Stimulated activated CD8-positive, alpha-beta memory T cell treated with anti-CD3 and anti-CD28 coated beads, Interleukin-15, amount 100 ng/mL, for 24 hours (primary cell): ENCODE results near the gene SKA2.
"Not testable (repeated sequence)": the region's sequence is repeated elsewhere in the genome, so short reads cannot be mapped to it uniquely, and the experiment has no call there.

ENCODE experiments used
- DNase-seq: peaks from one replicate; pipeline ENCODE4 v3.0.0-alpha.2; 2020; ENCODE audit warnings: low read depth

SKA2 gene

GRCh38 chr17:59151591-59151990 lies 3.4 kb downstream of the SKA2 start:
- DNase-seq = no peak

GRCh38 chr17:59151006-59151405 lies 4.0 kb downstream of the SKA2 start:
- no peak for DNase-seq

GRCh38 chr17:59149841-59150511 lies 5.0 kb downstream of the SKA2 start:
- DNase-seq = no peak

- no peak for DNase-seq
Measured at GRCh38 chr17:59149051-59149450, 5.9 kb downstream of the SKA2 start.

GRCh38 chr17:59145571-59146096 lies 9.4 kb downstream of the SKA2 start:
- no peak for DNase-seq

- no peak for DNase-seq
Measured at GRCh38 chr17:59141860-59142259, 13.1 kb downstream of the SKA2 start.

- DNase-seq = no peak
Measured at GRCh38 chr17:59139939-59140338, 15.0 kb downstream of the SKA2 start.

GRCh38 chr17:59138339-59138738 lies 16.6 kb downstream of the SKA2 start:
- DNase-seq = not testable (repeated sequence)

GRCh38 chr17:59131131-59131530 lies 23.9 kb downstream of the SKA2 start:
- no peak for DNase-seq

- no peak for DNase-seq
Measured at GRCh38 chr17:59129814-59130213, 25.2 kb downstream of the SKA2 start.

- DNase-seq = no peak
Measured at GRCh38 chr17:59126809-59127417, 28.1 kb downstream of the SKA2 start.

GRCh38 chr17:59124665-59125064 lies 30.3 kb downstream of the SKA2 start:
- DNase-seq = no peak

- DNase-seq = no peak
Measured at GRCh38 chr17:59121901-59122480, 33.0 kb downstream of the SKA2 start.

GRCh38 chr17:59115474-59115873 lies 39.5 kb downstream of the SKA2 start:
- no peak for DNase-seq

GRCh38 chr17:59111539-59111938 lies 43.4 kb downstream of the SKA2 start:
- no peak for DNase-seq

- DNase-seq = no peak
Measured at GRCh38 chr17:59110973-59111372, 44.0 kb downstream of the SKA2 start.

- DNase-seq = no peak
Measured at GRCh38 chr17:59108400-59109102, 46.4 kb downstream of the SKA2 start.

- no peak for DNase-seq
Measured at GRCh38 chr17:59107306-59107670, 47.7 kb downstream of the SKA2 start.

GRCh38 chr17:59106463-59107305 lies 48.3 kb downstream of the SKA2 start, which contains the start of gene TRIM37:
Gene TRIM37 (minus strand): TSS chr17:59106880. CDS start chr17:59106461, 419 bp downstream.
- peak; percentile 96 for DNase-seq

- DNase-seq = peak; percentile 36
Measured at GRCh38 chr17:59105852-59106462, 49.0 kb downstream of the SKA2 start.

- DNase-seq = no peak
Measured at GRCh38 chr17:59101178-59101577, 53.8 kb downstream of the SKA2 start.
